ENCODE results near the gene PRUNE2. TPM values are rescaled to one million over a fixed set of nuclear protein-coding genes. Genes with fewer than 3 reads are reported as not detected.

Gene PRUNE2
- total and polyA plus RNA-seq, 4 donors = 1.3 to 4.5 (median 1.6) TPM

DNA sequence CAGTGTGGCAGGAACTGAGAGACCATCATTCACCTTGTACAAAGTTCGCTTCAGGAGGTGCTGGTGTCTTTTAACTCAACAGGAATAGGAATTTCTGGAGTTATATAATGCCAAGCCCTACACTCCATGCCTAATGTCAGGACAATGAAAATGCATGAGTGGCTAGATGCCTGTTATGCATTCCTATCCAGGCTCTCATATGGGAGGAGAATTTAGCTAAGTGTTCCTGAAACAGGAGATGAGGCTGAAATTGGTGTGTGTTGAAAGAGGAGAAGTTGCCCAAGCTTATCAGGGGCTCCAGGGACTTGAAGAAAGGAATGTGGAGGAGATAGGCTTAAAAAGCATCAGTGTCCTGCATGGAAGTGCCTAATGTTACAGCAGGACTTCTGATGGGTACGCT is 26.8 kb upstream of the PRUNE2 start:
- Histone ChIP-seq H3K4me3 (ENCODE audit: low read depth in 1 of 3, low read length in 3 of 3) (no peak overlapping the region), H3K4me1 (ENCODE audit: control insufficient read depth in 4 of 4, insufficient read depth in 4 of 4, low read length in 3 of 4) (no peaks in the 10 kb centered on the region), H3K9me3 (ENCODE audit: control insufficient read depth in 4 of 4, low read length in 3 of 4) (no peaks in the 10 kb centered on the region), H3K36me3 (ENCODE audit: control insufficient read depth in 4 of 4, insufficient read depth in 3 of 4, low read depth in 1 of 4, low read length in 3 of 4) (no peaks in the 10 kb centered on the region), H3K9ac (ENCODE audit: low read depth in 1 of 2, low read length in 2 of 2) (no peak overlapping the region), H3K27me3 (ENCODE audit: control insufficient read depth in 4 of 4, insufficient read depth in 4 of 4, low read length in 3 of 4) (no peaks in the 10 kb centered on the region), H3K27ac (ENCODE audit: low read depth in 1 of 2, low read length in 2 of 2) (no peak overlapping the region)
- no peak for TF ChIP-seq EGR1 (IDR thresholded peaks at IDR 0.05; ENCODE audit: low read depth in 2 of 2)
- TF ChIP-seq, protein P1, sequence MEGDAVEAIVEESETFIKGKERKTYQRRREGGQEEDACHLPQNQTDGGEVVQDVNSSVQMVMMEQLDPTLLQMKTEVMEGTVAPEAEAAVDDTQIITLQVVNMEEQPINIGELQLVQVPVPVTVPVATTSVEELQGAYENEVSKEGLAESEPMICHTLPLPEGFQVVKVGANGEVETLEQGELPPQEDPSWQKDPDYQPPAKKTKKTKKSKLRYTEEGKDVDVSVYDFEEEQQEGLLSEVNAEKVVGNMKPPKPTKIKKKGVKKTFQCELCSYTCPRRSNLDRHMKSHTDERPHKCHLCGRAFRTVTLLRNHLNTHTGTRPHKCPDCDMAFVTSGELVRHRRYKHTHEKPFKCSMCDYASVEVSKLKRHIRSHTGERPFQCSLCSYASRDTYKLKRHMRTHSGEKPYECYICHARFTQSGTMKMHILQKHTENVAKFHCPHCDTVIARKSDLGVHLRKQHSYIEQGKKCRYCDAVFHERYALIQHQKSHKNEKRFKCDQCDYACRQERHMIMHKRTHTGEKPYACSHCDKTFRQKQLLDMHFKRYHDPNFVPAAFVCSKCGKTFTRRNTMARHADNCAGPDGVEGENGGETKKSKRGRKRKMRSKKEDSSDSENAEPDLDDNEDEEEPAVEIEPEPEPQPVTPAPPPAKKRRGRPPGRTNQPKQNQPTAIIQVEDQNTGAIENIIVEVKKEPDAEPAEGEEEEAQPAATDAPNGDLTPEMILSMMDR (IDR thresholded peaks at IDR 0.05; ENCODE audit: low read depth, low read length, missing input control) = no peak
- TF ChIP-seq RAD21 (IDR thresholded peaks at IDR 0.05) = no peak
- no peak for TF ChIP-seq FOXA1 (IDR thresholded peaks at IDR 0.05)
- no peak for TF ChIP-seq HNF4A (conservative IDR thresholded peaks at IDR 0.05)
- TF ChIP-seq HNF4G (IDR thresholded peaks at IDR 0.05) = no peak
- TF ChIP-seq, protein P2, sequence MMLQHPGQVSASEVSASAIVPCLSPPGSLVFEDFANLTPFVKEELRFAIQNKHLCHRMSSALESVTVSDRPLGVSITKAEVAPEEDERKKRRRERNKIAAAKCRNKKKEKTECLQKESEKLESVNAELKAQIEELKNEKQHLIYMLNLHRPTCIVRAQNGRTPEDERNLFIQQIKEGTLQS (IDR thresholded peaks at IDR 0.05) = no peak
- TF ChIP-seq NR2F2 (IDR thresholded peaks at IDR 0.05) = no peak
- TF ChIP-seq SP1 (IDR thresholded peaks at IDR 0.05) = no peak
- no peak for TF ChIP-seq JUND (IDR thresholded peaks at IDR 0.05)
- TF ChIP-seq, protein P3, sequence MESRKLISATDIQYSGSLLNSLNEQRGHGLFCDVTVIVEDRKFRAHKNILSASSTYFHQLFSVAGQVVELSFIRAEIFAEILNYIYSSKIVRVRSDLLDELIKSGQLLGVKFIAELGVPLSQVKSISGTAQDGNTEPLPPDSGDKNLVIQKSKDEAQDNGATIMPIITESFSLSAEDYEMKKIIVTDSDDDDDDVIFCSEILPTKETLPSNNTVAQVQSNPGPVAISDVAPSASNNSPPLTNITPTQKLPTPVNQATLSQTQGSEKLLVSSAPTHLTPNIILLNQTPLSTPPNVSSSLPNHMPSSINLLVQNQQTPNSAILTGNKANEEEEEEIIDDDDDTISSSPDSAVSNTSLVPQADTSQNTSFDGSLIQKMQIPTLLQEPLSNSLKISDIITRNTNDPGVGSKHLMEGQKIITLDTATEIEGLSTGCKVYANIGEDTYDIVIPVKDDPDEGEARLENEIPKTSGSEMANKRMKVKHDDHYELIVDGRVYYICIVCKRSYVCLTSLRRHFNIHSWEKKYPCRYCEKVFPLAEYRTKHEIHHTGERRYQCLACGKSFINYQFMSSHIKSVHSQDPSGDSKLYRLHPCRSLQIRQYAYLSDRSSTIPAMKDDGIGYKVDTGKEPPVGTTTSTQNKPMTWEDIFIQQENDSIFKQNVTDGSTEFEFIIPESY (IDR thresholded peaks at IDR 0.05) = no peak
- TF ChIP-seq, protein P4, sequence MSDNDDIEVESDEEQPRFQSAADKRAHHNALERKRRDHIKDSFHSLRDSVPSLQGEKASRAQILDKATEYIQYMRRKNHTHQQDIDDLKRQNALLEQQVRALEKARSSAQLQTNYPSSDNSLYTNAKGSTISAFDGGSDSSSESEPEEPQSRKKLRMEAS (IDR thresholded peaks at IDR 0.05) = no peak
- no peak for TF ChIP-seq RXRA (IDR thresholded peaks at IDR 0.05)
- 57% methylated on average over 2 of the region's 2 CpGs for WGBS
- no peak for DNase-seq (ENCODE audit: low spot score)

DNA sequence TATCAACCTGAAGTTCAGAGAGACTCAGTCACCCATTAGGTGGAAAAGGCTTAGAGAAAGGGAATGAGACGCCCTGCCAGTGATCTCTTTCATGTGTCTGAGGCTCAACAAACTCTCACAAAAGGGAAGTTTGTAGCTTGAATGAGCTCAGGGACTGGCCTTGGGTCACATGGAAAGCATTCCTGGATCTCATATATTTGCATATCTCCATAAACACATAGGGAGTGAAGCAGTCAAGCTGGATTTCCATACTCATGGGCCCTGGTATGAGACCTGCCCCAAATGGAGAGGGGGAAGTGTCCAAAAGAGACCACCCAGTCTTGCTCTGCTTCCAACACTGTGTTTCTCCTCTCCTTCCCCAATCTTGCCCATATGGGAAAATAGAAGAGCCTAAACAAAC is 26.4 kb upstream of the PRUNE2 start:
- WGBS = 48% methylated on average over 1 of the region's 1 CpG
- Histone ChIP-seq H3K4me1 (ENCODE audit: control insufficient read depth in 4 of 4, insufficient read depth in 4 of 4, low read length in 3 of 4) (no peaks in the 10 kb centered on the region), H3K27me3 (ENCODE audit: control insufficient read depth in 4 of 4, insufficient read depth in 4 of 4, low read length in 3 of 4) (no peaks in the 10 kb centered on the region)

More for the DNA sequence above, 26.4 kb upstream of the PRUNE2 start:
- Histone ChIP-seq H3K27ac (ENCODE audit: low read depth in 1 of 2, low read length in 2 of 2) (no peak overlapping the region), H3K4me3 (ENCODE audit: low read depth in 1 of 3, low read length in 3 of 3) (no peak overlapping the region), H3K9ac (ENCODE audit: low read depth in 1 of 2, low read length in 2 of 2) (no peak overlapping the region), H3K9me3 (ENCODE audit: control insufficient read depth in 4 of 4, low read length in 3 of 4) (no peaks in the 10 kb centered on the region), H3K36me3 (ENCODE audit: control insufficient read depth in 4 of 4, insufficient read depth in 3 of 4, low read depth in 1 of 4, low read length in 3 of 4) (no peaks in the 10 kb centered on the region)
- no peak for DNase-seq (ENCODE audit: low spot score)
- TF ChIP-seq YY1 (IDR thresholded peaks at IDR 0.05) = no peak
- TF ChIP-seq HNF4A (conservative IDR thresholded peaks at IDR 0.05) = no peak
- TF ChIP-seq FOXA1 (IDR thresholded peaks at IDR 0.05) = no peak
- no peak for TF ChIP-seq RAD21 (IDR thresholded peaks at IDR 0.05)
- TF ChIP-seq SP1 (IDR thresholded peaks at IDR 0.05) = no peak
- TF ChIP-seq, protein P5, sequence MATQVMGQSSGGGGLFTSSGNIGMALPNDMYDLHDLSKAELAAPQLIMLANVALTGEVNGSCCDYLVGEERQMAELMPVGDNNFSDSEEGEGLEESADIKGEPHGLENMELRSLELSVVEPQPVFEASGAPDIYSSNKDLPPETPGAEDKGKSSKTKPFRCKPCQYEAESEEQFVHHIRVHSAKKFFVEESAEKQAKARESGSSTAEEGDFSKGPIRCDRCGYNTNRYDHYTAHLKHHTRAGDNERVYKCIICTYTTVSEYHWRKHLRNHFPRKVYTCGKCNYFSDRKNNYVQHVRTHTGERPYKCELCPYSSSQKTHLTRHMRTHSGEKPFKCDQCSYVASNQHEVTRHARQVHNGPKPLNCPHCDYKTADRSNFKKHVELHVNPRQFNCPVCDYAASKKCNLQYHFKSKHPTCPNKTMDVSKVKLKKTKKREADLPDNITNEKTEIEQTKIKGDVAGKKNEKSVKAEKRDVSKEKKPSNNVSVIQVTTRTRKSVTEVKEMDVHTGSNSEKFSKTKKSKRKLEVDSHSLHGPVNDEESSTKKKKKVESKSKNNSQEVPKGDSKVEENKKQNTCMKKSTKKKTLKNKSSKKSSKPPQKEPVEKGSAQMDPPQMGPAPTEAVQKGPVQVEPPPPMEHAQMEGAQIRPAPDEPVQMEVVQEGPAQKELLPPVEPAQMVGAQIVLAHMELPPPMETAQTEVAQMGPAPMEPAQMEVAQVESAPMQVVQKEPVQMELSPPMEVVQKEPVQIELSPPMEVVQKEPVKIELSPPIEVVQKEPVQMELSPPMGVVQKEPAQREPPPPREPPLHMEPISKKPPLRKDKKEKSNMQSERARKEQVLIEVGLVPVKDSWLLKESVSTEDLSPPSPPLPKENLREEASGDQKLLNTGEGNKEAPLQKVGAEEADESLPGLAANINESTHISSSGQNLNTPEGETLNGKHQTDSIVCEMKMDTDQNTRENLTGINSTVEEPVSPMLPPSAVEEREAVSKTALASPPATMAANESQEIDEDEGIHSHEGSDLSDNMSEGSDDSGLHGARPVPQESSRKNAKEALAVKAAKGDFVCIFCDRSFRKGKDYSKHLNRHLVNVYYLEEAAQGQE (IDR thresholded peaks at IDR 0.05) = no peak
- TF ChIP-seq, protein P2 (IDR thresholded peaks at IDR 0.05) = no peak
- TF ChIP-seq HNF4G (IDR thresholded peaks at IDR 0.05) = no peak
- TF ChIP-seq JUND (IDR thresholded peaks at IDR 0.05) = no peak
- TF ChIP-seq TAF1 (conservative IDR thresholded peaks at IDR 0.05) = no peak
- no peak for TF ChIP-seq EGR1 (IDR thresholded peaks at IDR 0.05; ENCODE audit: low read depth in 2 of 2)
- TF ChIP-seq, protein P4 (IDR thresholded peaks at IDR 0.05) = no peak
- no peak for TF ChIP-seq RXRA (IDR thresholded peaks at IDR 0.05)
